ENCODE data around the gene NFATC3.

Gene NFATC3

GRCh38 chr16:68073902-68074760, 11.0 kb upstream of the NFATC3 start:
- no peak for DNase-seq

- no peak for DNase-seq
Measured at GRCh38 chr16:68074850-68075555, 10.2 kb upstream of the NFATC3 start.

- no peak for DNase-seq
Measured at GRCh38 chr16:68075980-68076379, 9.2 kb upstream of the NFATC3 start.

GRCh38 chr16:68076560-68076959, 8.6 kb upstream of the NFATC3 start:
- DNase-seq, result no peak

- no peak for DNase-seq
Measured at GRCh38 chr16:68077866-68078700, 7.1 kb upstream of the NFATC3 start.

- DNase-seq, result no peak
Measured at GRCh38 chr16:68078701-68079375, 6.3 kb upstream of the NFATC3 start.

- no peak for DNase-seq
Measured at GRCh38 chr16:68079376-68079625, 5.9 kb upstream of the NFATC3 start.

GRCh38 chr16:68079626-68080344, 5.4 kb upstream of the NFATC3 start:
- DNase-seq, result no peak

GRCh38 chr16:68081861-68082628, 3.1 kb upstream of the NFATC3 start:
- DNase-seq, result no peak

- DNase-seq, result no peak
Measured at GRCh38 chr16:68082629-68083238, 2.4 kb upstream of the NFATC3 start.

GRCh38 chr16:68083239-68083781, 1.9 kb upstream of the NFATC3 start:
- no peak for DNase-seq

GRCh38 chr16:68083861-68084503, 1.2 kb upstream of the NFATC3 start:
- no peak for DNase-seq

GRCh38 chr16:68084504-68085258, 489 bp upstream of the NFATC3 start:
- peak; percentile 70 for DNase-seq

GRCh38 chr16:68086336-68086841, 1.2 kb downstream of the NFATC3 start:
- DNase-seq, result no peak

- no peak for DNase-seq
Measured at GRCh38 chr16:68086860-68087268, 1.7 kb downstream of the NFATC3 start.

GRCh38 chr16:68087688-68088087, 2.5 kb downstream of the NFATC3 start:
- no peak for DNase-seq

GRCh38 chr16:68088130-68088972, 3.2 kb downstream of the NFATC3 start:
- no peak for DNase-seq

- no peak for DNase-seq
Measured at GRCh38 chr16:68089067-68089466, 3.9 kb downstream of the NFATC3 start.
